Transverse colon (tissue), 4 donors: Measurements from ENCODE around the gene PRR23E. TPM values are rescaled to one million over a fixed set of nuclear protein-coding genes. Genes with fewer than 3 reads are reported as not detected.

Experiments
- DNase-seq: peaks from one replicate; pipeline ENCODE4 v3.0.0-alpha.2; 2019
- H3K27ac ChIP-seq, 4 donors: fragments of 200-600 bp; sonication (generic); 2 replicates each; pipeline ENCODE4 v1.5.1; 2016 to 2018; ENCODE audit warnings: inconsistent platforms in 4 of 4
- H3K27me3 ChIP-seq: fragments of 200-600 bp; sonication (generic); 2 replicates; pipeline ENCODE4 v1.5.1; 2017; ENCODE audit warnings: inconsistent platforms
- H3K36me3 ChIP-seq, 4 donors: fragments of 200-600 bp; sonication (generic); 2 replicates each; pipeline ENCODE4 v1.5.1; 2017 to 2019; ENCODE audit warnings: inconsistent platforms in 4 of 4
- H3K4me1 ChIP-seq, 4 donors: fragments of 200-600 bp; sonication (generic); 2 replicates each; pipeline ENCODE4 v1.5.1; 2017 to 2020; ENCODE audit warnings: inconsistent platforms in 4 of 4
- H3K4me3 ChIP-seq, 4 donors: fragments of 200-600 bp; sonication (generic); 1 replicate in 1 of 4; 2 replicates in 3 of 4; pipeline versions ENCODE4 v1.5.1 to v1.6.1; 2017 to 2019; ENCODE audit warnings: inconsistent platforms in 4 of 4
- H3K9me3 ChIP-seq, 2 donors: fragments of 200-600 bp; sonication (generic); 2 replicates each; pipeline ENCODE4 v1.5.1; 2017 to 2019; ENCODE audit warnings: inconsistent platforms in 2 of 2
- CTCF ChIP-seq, 5 experiments: fragments of 200-600 bp in 3 of 5; fragments of 450-650 bp in 2 of 5; sonication (generic) in 3 of 5; IDR thresholded peaks; 1 replicate in 2 of 5; 2 replicates in 3 of 5; pipeline ENCODE4 v1.5.1; 2016 to 2017; ENCODE audit warnings: antibody characterized with exemption in 5 of 5, inconsistent platforms in 3 of 5, mild to moderate bottlenecking in 2 of 5, moderate library complexity in 1 of 5
- EP300 ChIP-seq: sonication (generic); formaldehyde crosslinking; IDR thresholded peaks from one replicate; pipeline ENCODE4 v1.6.1; 2017; ENCODE audit warnings: antibody characterized with exemption, low read depth
- POLR2A ChIP-seq: fragments of 450-650 bp; IDR thresholded peaks from one replicate; pipeline ENCODE4 v1.6.1; 2016; ENCODE audit warnings: antibody characterized with exemption, mild to moderate bottlenecking, moderate library complexity
- POLR2AphosphoS5 ChIP-seq, 3 donors: sonication (generic); formaldehyde crosslinking; IDR thresholded peaks; one replicate each; pipeline ENCODE4 v1.6.1; 2016; ENCODE audit warnings: antibody characterized with exemption in 3 of 3
- WGBS, 2 donors: methylation state at CpG; one replicate each; pipeline ENCODE4 v1.1.5; 2018; ENCODE audit warnings: low coverage in 1 of 2; 5-methylcytosine and 5-hydroxymethylcytosine counted together
- in situ Hi-C, 4 donors: fragments of 200-750 bp; cut with MboI; loops; one replicate each; pipeline versions ENCODE4 v1.15.0 to v1.15.1; 2017; ENCODE audit warnings: low sequenced_read_pairs in 3 of 4, low pct_ligation_motif_present in 1 of 4, low pct_unique_long_range_greater_than_20kb in 1 of 4
- intact Hi-C: fragments of 100-400 bp; cut with DNase I; formaldehyde crosslinking; loops from one replicate; pipeline ENCODE4 v1.15.1; 2023; ENCODE audit warnings: low total_unique reads
- total RNA-seq, 4 donors: library from RNA; depleted of rRNA; stranded (reverse); fragments of >200 nt; gene quantifications; one replicate each; pipeline ENCODE4 v1.1.0, GENCODE V29; 2016

The PRR23E gene
- total RNA-seq, 4 donors from 2014 or later: not detected

- in situ Hi-C loops: no loop called here
- no peak for DNase-seq
- no peak for TF ChIP-seq POLR2A
- no peak for TF ChIP-seq POLR2AphosphoS5 (IDR thresholded peaks at IDR 0.05)
- TF ChIP-seq EP300: no peak
- no peak for TF ChIP-seq CTCF (IDR thresholded peaks at IDR 0.05)
- Histone ChIP-seq H3K4me1 (no peaks in the 10 kb centered on the region), H3K27me3 (no peaks in the 10 kb centered on the region), H3K9me3 (peaks cover 4 to 6% of the 10 kb centered on the region in 2 donors), H3K36me3 (no peaks in the 10 kb centered on the region), H3K27ac (no peak overlapping the region), H3K4me3 (no peak overlapping the region)
- intact Hi-C loops: no loop called here
- 84 to 89% methylated on average over 3 to 4 of the region's 4 CpGs for WGBS, 2 donors
These were observed 6.8 kb upstream of the PRR23E start for GRCh38 chr3:127185962-127186674.

- intact Hi-C loops: no loop called here
- H3K9me3 ChIP-seq: peaks cover 6 to 9% of the 10 kb centered on the region in 2 donors
- in situ Hi-C loops: no loop called here
These were observed 5.6 kb upstream of the PRR23E start for GRCh38 chr3:127187316-127187715.

GRCh38 chr3:127193341-127193740 lies 410 bp downstream of the PRR23E start:
- H3K36me3 ChIP-seq: no peaks in the 10 kb centered on the region
- peaks cover 12% of the 10 kb centered on the region for H3K27me3 ChIP-seq
- in situ Hi-C loops: no loop called here
- TF ChIP-seq EP300 (no peak), CTCF (IDR thresholded peaks at IDR 0.05) (no peak), POLR2AphosphoS5 (IDR thresholded peaks at IDR 0.05) (no peak), POLR2A (no peak)
- intact Hi-C loops: no loop called here
- H3K4me3 ChIP-seq: no peak overlapping the region
- no peak overlapping the region for H3K27ac ChIP-seq
- no peak for DNase-seq
- 64 to 76% methylated on average over 6 to 11 of the region's 11 CpGs for WGBS, 2 donors
- H3K4me1 ChIP-seq: no peaks in the 10 kb centered on the region
- peaks cover 6 to 9% of the 10 kb centered on the region in 2 donors for H3K9me3 ChIP-seq

More at GRCh38 chr3:127187316-127187715, 5.6 kb upstream of the PRR23E start:
- H3K27me3 ChIP-seq: no peaks in the 10 kb centered on the region
- H3K36me3 ChIP-seq: no peaks in the 10 kb centered on the region
- H3K27ac ChIP-seq: no peak overlapping the region
- H3K4me3 ChIP-seq: no peak overlapping the region
- H3K4me1 ChIP-seq: no peaks in the 10 kb centered on the region
- TF ChIP-seq CTCF (IDR thresholded peaks at IDR 0.05): no peak
- no peak for TF ChIP-seq POLR2AphosphoS5 (IDR thresholded peaks at IDR 0.05)
- TF ChIP-seq EP300: no peak
- WGBS, 2 donors: 78 to 79% methylated on average over 1 of the region's 1 CpG
- no peak for DNase-seq

DNA sequence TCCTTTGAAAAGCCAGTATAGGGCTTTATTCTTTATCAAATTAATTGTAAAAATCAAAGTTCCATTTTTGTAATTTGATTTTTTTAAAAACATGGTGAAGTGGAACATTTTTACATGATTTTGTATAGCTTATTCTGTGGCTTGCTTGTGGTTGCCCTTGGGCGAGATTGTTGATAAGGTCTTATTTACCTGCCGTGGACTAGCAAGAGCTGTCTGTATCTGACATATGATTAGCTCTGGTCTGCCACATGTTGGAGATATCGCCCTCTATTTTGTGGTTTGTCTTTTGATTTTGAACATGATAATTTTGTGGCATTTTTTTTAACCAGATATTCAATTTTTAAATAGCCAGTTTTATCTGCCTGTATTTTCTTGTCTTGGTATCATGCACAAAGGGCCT lies 844 bp downstream of the PRR23E start:
- no peak for DNase-seq
- H3K36me3 ChIP-seq: no peaks in the 10 kb centered on the region
- no peaks in the 10 kb centered on the region for H3K4me1 ChIP-seq
- no peak overlapping the region for H3K4me3 ChIP-seq
- 50 to 73% methylated on average over 2 to 3 of the region's 3 CpGs for WGBS, 2 donors
- no peak overlapping the region for H3K27ac ChIP-seq
- peaks cover 14% of the 10 kb centered on the region for H3K27me3 ChIP-seq
- in situ Hi-C loops (no loop called here), intact Hi-C loops (no loop called here)
- TF ChIP-seq POLR2AphosphoS5 (IDR thresholded peaks at IDR 0.05) (no peak), CTCF (IDR thresholded peaks at IDR 0.05) (no peak), POLR2A (no peak), EP300 (no peak)
- H3K9me3 ChIP-seq: peaks cover 6 to 9% of the 10 kb centered on the region in 2 donors
